Measurements from ENCODE around the gene TSC2.

Gene TSC2

GRCh38 chr16:2084895-2085625 lies 37.3 kb downstream of the TSC2 start:
- DNase-seq (ENCODE audit: low spot score), result no peak
- in situ Hi-C loops (cut with MboI; ENCODE audit: low pct_unique_long_range_greater_than_20kb, low sequenced_read_pairs, unreplicated experiment), result no loop called here
- no peak for TF ChIP-seq CTCF (IDR thresholded peaks at IDR 0.05; ENCODE audit: extremely low read depth, insufficient read depth, missing control alignments)

GRCh38 chr16:2085669-2086068 lies 37.9 kb downstream of the TSC2 start:
- no peak for DNase-seq (ENCODE audit: low spot score)
- TF ChIP-seq CTCF (IDR thresholded peaks at IDR 0.05; ENCODE audit: extremely low read depth, insufficient read depth, missing control alignments), result no peak
- in situ Hi-C loops (cut with MboI; ENCODE audit: low pct_unique_long_range_greater_than_20kb, low sequenced_read_pairs, unreplicated experiment), result no loop called here

- DNase-seq (ENCODE audit: low spot score), result no peak
- in situ Hi-C loops (cut with MboI; ENCODE audit: low pct_unique_long_range_greater_than_20kb, low sequenced_read_pairs, unreplicated experiment), result no loop called here
- TF ChIP-seq CTCF (IDR thresholded peaks at IDR 0.05; ENCODE audit: extremely low read depth, insufficient read depth, missing control alignments), result no peak
These were observed 38.4 kb downstream of the TSC2 start for GRCh38 chr16:2086106-2086742.

- no peak for DNase-seq (ENCODE audit: low spot score)
- in situ Hi-C loops (cut with MboI; ENCODE audit: low pct_unique_long_range_greater_than_20kb, low sequenced_read_pairs, unreplicated experiment), result no loop called here
- TF ChIP-seq CTCF (IDR thresholded peaks at IDR 0.05; ENCODE audit: extremely low read depth, insufficient read depth, missing control alignments), result no peak
These were observed 39.3 kb downstream of the TSC2 start for GRCh38 chr16:2086812-2087747.

- DNase-seq (ENCODE audit: low spot score), result no peak
- in situ Hi-C loops (cut with MboI; ENCODE audit: low pct_unique_long_range_greater_than_20kb, low sequenced_read_pairs, unreplicated experiment), result no loop called here
- TF ChIP-seq CTCF (IDR thresholded peaks at IDR 0.05; ENCODE audit: extremely low read depth, insufficient read depth, missing control alignments), result no peak
These were observed 40.2 kb downstream of the TSC2 start for GRCh38 chr16:2087748-2088631.

Measured in GM13977 (cell line).